Measurements from ENCODE around the gene GRIN2A. TPM values are rescaled to one million over a fixed set of nuclear protein-coding genes. Genes with fewer than 3 reads are reported as not detected.

The GRIN2A gene
- total and polyA plus RNA-seq, 2 donors (not counting 1 experiment from before 2014, with no cell fraction given), result 0.44 TPM; not detected in 1

GRCh38 chr16:10226141-10226986 is 44.1 kb upstream of the GRIN2A start:
- Histone ChIP-seq H3K9me3 (ENCODE audit: control extremely low read depth in 1 of 3, control insufficient read depth in 2 of 3, insufficient read depth in 1 of 3, low read length in 2 of 3) (peaks cover 0 to 4% (median 0%) of the 10 kb centered on the region in 3 donors), H3K9ac (ENCODE audit: low read length) (no peak overlapping the region), H3K4me1 (ENCODE audit: control insufficient read depth in 2 of 2, insufficient read depth in 2 of 2, low read length in 2 of 2) (peaks cover 36 to 43% of the 10 kb centered on the region in 2 donors), H2AFZ (ENCODE audit: insufficient read depth, low read depth, low read length, poor library complexity, severe bottlenecking) (no peak overlapping the region), H3K27ac (ENCODE audit: low read length in 2 of 2) (no peak overlapping the region), H3K27me3 (replicated peaks in 1 of 4; ENCODE audit: control extremely low read depth in 1 of 4, control insufficient read depth in 3 of 4, insufficient read depth in 4 of 4, low read length in 3 of 4) (peaks cover 0 to 4% (median 0%) of the 10 kb centered on the region in 4 experiments), H3K36me3 (replicated peaks in 1 of 2; ENCODE audit: control extremely low read depth in 1 of 2, control insufficient read depth in 1 of 2, extremely low read depth in 1 of 2, insufficient read depth in 2 of 2, low read length in 1 of 2) (no peaks in the 10 kb centered on the region), H3K79me2 (ENCODE audit: control insufficient read depth, insufficient read depth, low read length) (no peaks in the 10 kb centered on the region), H3K4me2 (replicated peaks; ENCODE audit: low read depth, low read length, poor library complexity, severe bottlenecking) (peak overlapping the region; percentile 41), H4K20me1 (ENCODE audit: control insufficient read depth, insufficient read depth, low read length, poor library complexity, severe bottlenecking) (no peaks in the 10 kb centered on the region), H3K4me3 (ENCODE audit: control extremely low read depth in 1 of 5, extremely low read depth in 1 of 5, insufficient read depth in 1 of 5, low read depth in 2 of 5, low read length in 4 of 5) (no peak overlapping the region)
- H3K4me3 Mint-ChIP-seq, result peak overlapping the region; percentile 21
- intact Hi-C loops (cut with micrococcal nuclease), result no loop called here
- ChIA-PET CTCF (interaction anchor here (1.2 kb wide), 1 partner anchor 31 kb away, joined by 4 read pairs; no protein-coding TSS in a partner anchor), POLR2A (interaction anchor here (0.6 kb wide), 1 partner anchor 517 kb away, joined by 9 read pairs; the partner anchor contains the start of gene NUBP1)
- TF ChIP-seq CTCF (IDR thresholded peaks at IDR 0.05) (no peak), EZH2 (IDR thresholded peaks at IDR 0.05; ENCODE audit: borderline replicate concordance, insufficient read depth, low read depth, low read length, poor library complexity, severe bottlenecking) (no peak)
- peaks cover 5% of the 10 kb centered on the region for H3K27me3 Mint-ChIP-seq
- ATAC-seq (ENCODE audit: low read depth), result no peak
- peaks cover 30% of the 10 kb centered on the region for H3K4me1 Mint-ChIP-seq
- 27% methylated on average over 3 of the region's 9 CpGs for WGBS (ENCODE audit: insufficient coverage)
- H3K9me3 Mint-ChIP-seq (ENCODE audit: insufficient read depth), result no peaks in the 10 kb centered on the region
- H3K27ac Mint-ChIP-seq, result no peak overlapping the region
- DNase-seq, result no peak

GRCh38 chr16:10225653-10226052 is 43.4 kb upstream of the GRIN2A start:
- no peak overlapping the region for H3K9ac ChIP-seq (ENCODE audit: low read length)
- no peak overlapping the region for H3K4me3 Mint-ChIP-seq
- CTCF ChIA-PET, result interaction anchor here (0.7 kb wide), 1 partner anchor 33 kb away, joined by 4 read pairs; no protein-coding TSS in a partner anchor
- H4K20me1 ChIP-seq (ENCODE audit: control insufficient read depth, insufficient read depth, low read length, poor library complexity, severe bottlenecking), result no peaks in the 10 kb centered on the region
- POLR2A ChIA-PET, result no interaction called here
- WGBS (ENCODE audit: insufficient coverage), result 61% methylated on average over 2 of the region's 6 CpGs
- ATAC-seq (ENCODE audit: low read depth), result no peak
- H3K9me3 Mint-ChIP-seq (ENCODE audit: insufficient read depth), result no peaks in the 10 kb centered on the region
- H3K27me3 Mint-ChIP-seq, result peaks cover 5% of the 10 kb centered on the region
- H3K79me2 ChIP-seq (ENCODE audit: control insufficient read depth, insufficient read depth, low read length), result no peaks in the 10 kb centered on the region
- no peak for TF ChIP-seq CTCF (IDR thresholded peaks at IDR 0.05)
- TF ChIP-seq EZH2 (IDR thresholded peaks at IDR 0.05; ENCODE audit: borderline replicate concordance, insufficient read depth, low read depth, low read length, poor library complexity, severe bottlenecking), result no peak
- peaks cover 0 to 4% (median 0%) of the 10 kb centered on the region in 4 experiments for H3K27me3 ChIP-seq (replicated peaks in 1 of 4; ENCODE audit: control extremely low read depth in 1 of 4, control insufficient read depth in 3 of 4, insufficient read depth in 4 of 4, low read length in 3 of 4)
- intact Hi-C loops (cut with micrococcal nuclease), result no loop called here
- peaks cover 34% of the 10 kb centered on the region for H3K4me1 Mint-ChIP-seq
- H3K27ac ChIP-seq (ENCODE audit: low read length in 2 of 2), result no peak overlapping the region
- no peak overlapping the region for H2AFZ ChIP-seq (ENCODE audit: insufficient read depth, low read depth, low read length, poor library complexity, severe bottlenecking)
- no peak overlapping the region for H3K27ac Mint-ChIP-seq
- H3K4me3 ChIP-seq (ENCODE audit: control extremely low read depth in 1 of 5, extremely low read depth in 1 of 5, insufficient read depth in 1 of 5, low read depth in 2 of 5, low read length in 4 of 5), result no peak overlapping the region
- peaks cover 40 to 50% of the 10 kb centered on the region in 2 donors for H3K4me1 ChIP-seq (ENCODE audit: control insufficient read depth in 2 of 2, insufficient read depth in 2 of 2, low read length in 2 of 2)
- no peak for DNase-seq
- H3K9me3 ChIP-seq (ENCODE audit: control extremely low read depth in 1 of 3, control insufficient read depth in 2 of 3, insufficient read depth in 1 of 3, low read length in 2 of 3), result no peaks in the 10 kb centered on the region
- H3K4me2 ChIP-seq (replicated peaks; ENCODE audit: low read depth, low read length, poor library complexity, severe bottlenecking), result no peak overlapping the region
- H3K36me3 ChIP-seq (replicated peaks in 1 of 2; ENCODE audit: control extremely low read depth in 1 of 2, control insufficient read depth in 1 of 2, extremely low read depth in 1 of 2, insufficient read depth in 2 of 2, low read length in 1 of 2), result no peaks in the 10 kb centered on the region
